Coronary artery (tissue), 2 donors: ENCODE data around the gene EMILIN1.

ENCODE experiments used
- DNase-seq: peaks from one replicate; pipeline ENCODE4 v3.0.0-alpha.2; 2017; ENCODE audit warnings: low spot score
- H3K27ac ChIP-seq, 2 donors: fragments of 200-600 bp; sonication (generic); one replicate each; pipeline ENCODE4 v1.5.1; 2016 to 2019
- H3K4me3 ChIP-seq: fragments of 200-600 bp; sonication (generic); 2 replicates; pipeline ENCODE4 v1.5.1; 2016; ENCODE audit warnings: mild to moderate bottlenecking, moderate library complexity
- CTCF ChIP-seq: fragments of 200-600 bp; sonication (generic); IDR thresholded peaks from one replicate; pipeline ENCODE4 v1.5.1; 2019; ENCODE audit warnings: antibody characterized with exemption

EMILIN1 gene

GRCh38 chr2:27054721-27055120 is 23.7 kb upstream of the EMILIN1 start:
- no peak overlapping the region for H3K27ac ChIP-seq
- H3K4me3 ChIP-seq: no peak overlapping the region
- DNase-seq: no peak
- no peak for TF ChIP-seq CTCF

- Histone ChIP-seq H3K27ac (no peak overlapping the region), H3K4me3 (no peak overlapping the region)
- no peak for TF ChIP-seq CTCF
- no peak for DNase-seq
These were observed 21.2 kb upstream of the EMILIN1 start for GRCh38 chr2:27057184-27057583.

- no peak for TF ChIP-seq CTCF
- no peak overlapping the region for H3K4me3 ChIP-seq
- H3K27ac ChIP-seq: no peak overlapping the region
- DNase-seq: no peak
These were observed 20.2 kb upstream of the EMILIN1 start for GRCh38 chr2:27058210-27058609.

- no peak for DNase-seq
- no peak for TF ChIP-seq CTCF
- H3K27ac ChIP-seq: peak overlapping the region in 1 of 2 donors; percentile 20
- H3K4me3 ChIP-seq: no peak overlapping the region
These were observed 19.1 kb upstream of the EMILIN1 start for GRCh38 chr2:27059141-27059820.

- Histone ChIP-seq H3K4me3 (no peak overlapping the region), H3K27ac (no peak overlapping the region)
- no peak for TF ChIP-seq CTCF
- DNase-seq: no peak
These were observed 18.1 kb upstream of the EMILIN1 start for GRCh38 chr2:27060323-27060722.

- no peak for TF ChIP-seq CTCF
- no peak for DNase-seq
- no peak overlapping the region for H3K27ac ChIP-seq
- H3K4me3 ChIP-seq: no peak overlapping the region
These were observed 13.3 kb upstream of the EMILIN1 start for GRCh38 chr2:27065128-27065527.

GRCh38 chr2:27067385-27067784 is 11.0 kb upstream of the EMILIN1 start:
- TF ChIP-seq CTCF: no peak
- no peak for DNase-seq
- Histone ChIP-seq H3K4me3 (no peak overlapping the region), H3K27ac (no peak overlapping the region)
